Peyer's patch (tissue), 4 donors: ENCODE measurements around the gene GRIK4. TPM values are rescaled to one million over a fixed set of nuclear protein-coding genes. Genes with fewer than 3 reads are reported as not detected.

ENCODE experiments used
- DNase-seq, 3 donors: peaks; one replicate each; pipeline ENCODE4 v3.0.0-alpha.2; 2017 to 2019
- H3K27ac ChIP-seq, 4 donors: fragments of 200-600 bp; sonication (generic); one replicate each; pipeline ENCODE4 v1.5.1; 2016 to 2019
- H3K27me3 ChIP-seq, 2 donors: fragments of 200-600 bp; sonication (generic); one replicate each; pipeline ENCODE4 v1.5.1; 2019
- H3K36me3 ChIP-seq, 3 donors: fragments of 200-600 bp; sonication (generic); one replicate each; pipeline ENCODE4 v1.5.1; 2016 to 2019
- H3K4me1 ChIP-seq, 4 donors: fragments of 200-600 bp; sonication (generic); one replicate each; pipeline ENCODE4 v1.5.1; 2016 to 2019
- H3K4me3 ChIP-seq, 4 donors: fragments of 200-600 bp; sonication (generic); 1 replicate in 3 of 4; 2 replicates in 1 of 4; pipeline ENCODE4 v1.5.1; 2016 to 2019; ENCODE audit warnings: mild to moderate bottlenecking in 1 of 4
- H3K9me3 ChIP-seq, 4 donors: fragments of 200-600 bp; sonication (generic); one replicate each; pipeline ENCODE4 v1.5.1; 2016 to 2019; ENCODE audit warnings: mild to moderate bottlenecking in 1 of 4
- POLR2A ChIP-seq, 2 donors: fragments of 450-650 bp; IDR thresholded peaks; one replicate each; pipeline ENCODE4 v1.5.1; 2017; ENCODE audit warnings: antibody characterized with exemption in 2 of 2, mild to moderate bottlenecking in 2 of 2, moderate library complexity in 2 of 2
- total RNA-seq, 4 donors: library from RNA; depleted of rRNA; stranded (reverse); fragments of >200 nt; gene quantifications; one replicate each; pipeline ENCODE4 v1.1.0, GENCODE V29; 2016
- TF ChIP-seq, protein P1 (sequence below), 6 experiments: fragments of 450-650 bp in 4 of 6; fragments of 200-600 bp in 2 of 6; sonication (generic) in 1 of 6; IDR thresholded peaks; one replicate each; pipeline ENCODE4 v1.5.1; 2017 to 2019; ENCODE audit warnings: antibody characterized with exemption in 6 of 6, mild to moderate bottlenecking in 3 of 6, moderate library complexity in 1 of 6

GRIK4 gene
- total RNA-seq, 4 donors from 2014 or later, result 0.40 to 2.5 TPM; not detected in 2

DNA sequence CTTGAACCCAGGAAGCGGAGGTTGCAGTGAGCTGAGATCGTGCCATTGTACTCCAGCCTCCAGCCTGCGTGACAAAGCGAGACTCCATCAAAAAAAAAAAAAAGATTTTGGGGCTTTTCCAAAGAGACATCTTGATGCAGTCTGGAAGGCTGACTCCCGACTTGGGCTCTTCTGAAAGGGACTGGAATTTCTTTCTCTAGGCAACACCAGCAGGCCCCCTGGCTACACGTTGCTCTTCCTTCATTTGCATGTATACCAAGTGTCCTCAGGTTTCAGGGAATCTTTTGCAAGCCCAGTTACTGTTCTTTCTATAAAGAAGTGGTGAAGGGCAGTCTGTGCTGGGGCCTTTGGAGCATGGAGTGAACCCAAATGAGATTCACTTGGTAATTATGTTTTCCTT lies 211.0 kb downstream of the GRIK4 start:
- H3K27ac ChIP-seq, result no peak overlapping the region
- no peaks in the 10 kb centered on the region for H3K36me3 ChIP-seq
- DNase-seq, result no peak
- no peaks in the 10 kb centered on the region for H3K9me3 ChIP-seq
- H3K4me3 ChIP-seq, result no peak overlapping the region
- no peak for TF ChIP-seq POLR2A (IDR thresholded peaks at IDR 0.05)
- TF ChIP-seq, protein P1, sequence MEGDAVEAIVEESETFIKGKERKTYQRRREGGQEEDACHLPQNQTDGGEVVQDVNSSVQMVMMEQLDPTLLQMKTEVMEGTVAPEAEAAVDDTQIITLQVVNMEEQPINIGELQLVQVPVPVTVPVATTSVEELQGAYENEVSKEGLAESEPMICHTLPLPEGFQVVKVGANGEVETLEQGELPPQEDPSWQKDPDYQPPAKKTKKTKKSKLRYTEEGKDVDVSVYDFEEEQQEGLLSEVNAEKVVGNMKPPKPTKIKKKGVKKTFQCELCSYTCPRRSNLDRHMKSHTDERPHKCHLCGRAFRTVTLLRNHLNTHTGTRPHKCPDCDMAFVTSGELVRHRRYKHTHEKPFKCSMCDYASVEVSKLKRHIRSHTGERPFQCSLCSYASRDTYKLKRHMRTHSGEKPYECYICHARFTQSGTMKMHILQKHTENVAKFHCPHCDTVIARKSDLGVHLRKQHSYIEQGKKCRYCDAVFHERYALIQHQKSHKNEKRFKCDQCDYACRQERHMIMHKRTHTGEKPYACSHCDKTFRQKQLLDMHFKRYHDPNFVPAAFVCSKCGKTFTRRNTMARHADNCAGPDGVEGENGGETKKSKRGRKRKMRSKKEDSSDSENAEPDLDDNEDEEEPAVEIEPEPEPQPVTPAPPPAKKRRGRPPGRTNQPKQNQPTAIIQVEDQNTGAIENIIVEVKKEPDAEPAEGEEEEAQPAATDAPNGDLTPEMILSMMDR (IDR thresholded peaks at IDR 0.05), result no peak
- H3K4me1 ChIP-seq, result no peaks in the 10 kb centered on the region
- no peaks in the 10 kb centered on the region for H3K27me3 ChIP-seq

DNA sequence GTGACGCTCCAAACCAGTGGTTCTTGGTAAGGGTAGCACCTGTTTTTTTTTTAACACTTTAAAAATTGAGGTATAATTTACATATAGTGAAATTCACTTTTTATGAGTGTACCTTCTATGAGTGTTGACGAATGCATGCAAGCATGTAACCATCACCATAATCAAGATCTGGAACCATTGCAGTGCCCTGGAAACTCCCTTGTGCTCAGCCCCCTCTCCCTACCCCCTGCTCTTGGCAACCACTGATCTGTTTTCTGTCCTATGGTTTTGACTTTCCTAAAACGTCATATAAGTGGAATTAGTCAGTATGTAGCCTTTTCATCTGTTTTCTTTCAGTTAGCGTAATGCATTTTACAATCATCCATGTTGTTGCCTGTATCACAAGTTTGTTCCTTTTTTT lies 212.2 kb downstream of the GRIK4 start:
- Histone ChIP-seq H3K27ac (no peak overlapping the region), H3K4me3 (no peak overlapping the region), H3K9me3 (peaks cover 0 to 4% (median 0%) of the 10 kb centered on the region in 4 donors), H3K36me3 (no peaks in the 10 kb centered on the region), H3K4me1 (no peaks in the 10 kb centered on the region), H3K27me3 (no peaks in the 10 kb centered on the region)
- TF ChIP-seq, protein P1 (IDR thresholded peaks at IDR 0.05), result no peak
- TF ChIP-seq POLR2A (IDR thresholded peaks at IDR 0.05), result no peak
- no peak for DNase-seq

DNA sequence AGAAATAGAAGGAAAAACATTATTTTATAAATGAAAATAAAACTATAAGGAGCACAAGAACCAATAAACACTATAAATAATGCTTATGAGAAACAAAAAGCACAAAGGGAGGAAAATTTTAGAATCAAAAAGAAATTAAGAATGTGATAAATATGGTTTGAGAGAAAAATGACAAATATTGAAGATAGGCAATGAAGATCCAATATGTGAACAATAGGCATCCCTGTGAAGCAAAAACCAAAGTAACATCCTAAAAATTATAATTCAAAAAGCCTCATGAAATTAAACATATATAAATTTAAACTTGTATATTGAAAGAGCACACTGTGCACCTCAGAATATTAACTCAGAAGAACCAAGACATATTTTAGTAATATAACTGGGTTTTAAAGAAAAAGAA lies 216.2 kb downstream of the GRIK4 start:
- Histone ChIP-seq H3K27ac (no peak overlapping the region), H3K36me3 (no peaks in the 10 kb centered on the region), H3K4me3 (no peak overlapping the region), H3K9me3 (peaks cover 0 to 4% (median 0%) of the 10 kb centered on the region in 4 donors), H3K27me3 (no peaks in the 10 kb centered on the region), H3K4me1 (no peaks in the 10 kb centered on the region)
- TF ChIP-seq POLR2A (IDR thresholded peaks at IDR 0.05), result no peak
- TF ChIP-seq, protein P1 (IDR thresholded peaks at IDR 0.05), result no peak
- DNase-seq, result no peak

DNA sequence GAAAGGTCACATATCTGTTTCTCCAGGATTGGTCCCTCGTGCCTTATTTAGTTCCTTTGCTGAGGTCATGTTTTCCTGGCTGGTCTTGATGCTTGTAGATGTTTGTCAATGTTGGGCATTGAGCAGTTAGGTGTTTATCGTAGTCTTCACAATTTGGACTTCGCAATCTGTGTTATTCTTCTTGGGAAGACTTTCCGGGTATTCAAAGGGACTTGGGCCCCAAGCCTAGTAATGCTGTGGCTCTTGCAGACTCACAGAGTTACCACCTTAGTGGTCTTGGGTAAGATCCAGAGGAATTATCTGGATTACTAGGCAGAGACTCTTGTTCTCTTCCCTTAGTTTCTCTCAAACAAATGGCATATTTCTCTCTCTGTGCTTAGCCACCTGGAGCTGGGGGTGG lies 223.5 kb downstream of the GRIK4 start:
- Histone ChIP-seq H3K36me3 (no peaks in the 10 kb centered on the region), H3K27me3 (no peaks in the 10 kb centered on the region), H3K4me3 (no peak overlapping the region), H3K9me3 (no peaks in the 10 kb centered on the region), H3K4me1 (no peaks in the 10 kb centered on the region), H3K27ac (no peak overlapping the region)
- no peak for DNase-seq
- TF ChIP-seq, protein P1 (IDR thresholded peaks at IDR 0.05), result no peak
- no peak for TF ChIP-seq POLR2A (IDR thresholded peaks at IDR 0.05)

DNA sequence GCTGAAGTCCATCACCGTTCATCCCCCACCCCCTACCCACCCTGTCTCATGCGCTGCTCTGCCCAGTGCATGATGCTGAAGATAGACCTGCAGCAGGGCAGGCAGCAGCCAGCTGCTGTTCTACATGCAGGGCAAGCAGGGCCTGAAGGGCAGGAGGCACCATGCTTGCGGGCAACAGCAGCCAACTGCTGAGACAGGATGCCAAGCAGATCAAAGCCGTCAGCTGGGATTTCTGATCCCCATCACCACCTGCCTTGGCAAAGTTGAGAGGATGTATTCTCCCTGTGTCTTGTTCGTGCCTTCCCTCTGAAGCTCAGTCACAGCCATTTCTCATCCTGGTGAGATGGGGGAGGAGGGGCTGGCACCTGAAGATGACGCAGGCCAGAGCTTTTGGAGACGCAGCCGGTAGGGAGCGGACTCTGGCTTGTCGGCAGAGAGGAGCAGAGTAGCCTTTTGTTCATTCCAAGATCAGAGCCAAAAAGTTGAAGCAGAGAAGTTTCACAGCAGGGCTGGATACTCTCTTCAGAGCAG lies 227.0 kb downstream of the GRIK4 start:
- Histone ChIP-seq H3K27ac (no peak overlapping the region), H3K9me3 (no peaks in the 10 kb centered on the region), H3K4me1 (no peaks in the 10 kb centered on the region), H3K27me3 (no peaks in the 10 kb centered on the region), H3K4me3 (no peak overlapping the region), H3K36me3 (no peaks in the 10 kb centered on the region)
- no peak for DNase-seq
- no peak for TF ChIP-seq POLR2A (IDR thresholded peaks at IDR 0.05)
- TF ChIP-seq, protein P1 (IDR thresholded peaks at IDR 0.05), result no peak

DNA sequence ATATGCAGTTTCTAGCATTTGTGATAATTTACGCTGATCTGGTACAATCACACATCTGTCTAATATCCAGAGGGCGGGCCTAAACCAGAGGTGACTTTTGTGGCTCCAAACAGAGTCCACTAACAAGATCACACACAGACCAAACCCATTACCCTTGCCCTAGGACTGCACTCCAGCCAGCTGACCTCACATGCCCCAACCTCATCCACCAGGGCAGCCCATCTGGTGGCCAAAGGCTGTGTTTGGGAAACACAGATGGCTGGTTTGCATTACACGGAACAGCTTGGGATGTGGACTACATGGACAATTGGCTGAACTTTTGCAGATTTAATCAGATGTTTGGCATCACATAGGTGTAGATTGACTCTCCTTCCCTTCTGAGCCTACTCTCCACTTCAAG lies 228.2 kb downstream of the GRIK4 start:
- Histone ChIP-seq H3K4me1 (no peaks in the 10 kb centered on the region), H3K4me3 (no peak overlapping the region), H3K27ac (no peak overlapping the region), H3K9me3 (no peaks in the 10 kb centered on the region), H3K27me3 (no peaks in the 10 kb centered on the region), H3K36me3 (no peaks in the 10 kb centered on the region)
- DNase-seq, result no peak
- TF ChIP-seq POLR2A (IDR thresholded peaks at IDR 0.05), result no peak
- TF ChIP-seq, protein P1 (IDR thresholded peaks at IDR 0.05), result no peak
